Neural progenitor cell (in vitro differentiated cells): ENCODE measurements around the gene RGS9. TPM values are rescaled to one million over a fixed set of nuclear protein-coding genes. Genes with fewer than 3 reads are reported as not detected.
A peak's percentile ranks its signal among the peaks of the same experiment; 100 is the strongest.

ENCODE experiments used
- DNase-seq: peaks from one replicate; pipeline ENCODE4 v3.0.0-alpha.2; 2016; ENCODE audit warnings: low spot score
- H2AFZ ChIP-seq: fragments of 200-600 bp; sonication (generic); replicated peaks from 2 replicates; pipeline ENCODE4 v1.6.1; 2016; ENCODE audit warnings: antibody characterized with exemption
- H3F3A ChIP-seq: fragments of 200-600 bp; sonication (generic); 2 replicates; pipeline ENCODE4 v1.6.1; 2016; ENCODE audit warnings: antibody characterized with exemption, low read depth
- H3K27ac ChIP-seq: fragments of 200-600 bp; sonication (generic); 2 replicates; pipeline ENCODE4 v1.5.1; 2016; ENCODE audit warnings: mild to moderate bottlenecking
- H3K27me3 ChIP-seq: fragments of 200-600 bp; sonication (generic); 2 replicates; pipeline ENCODE4 v1.6.1; 2016; ENCODE audit warnings: mild to moderate bottlenecking, moderate library complexity
- H3K36me3 ChIP-seq: fragments of 200-600 bp; sonication (generic); 2 replicates; pipeline ENCODE4 v1.5.1; 2016
- H3K4me1 ChIP-seq: fragments of 200-600 bp; sonication (generic); 2 replicates; pipeline ENCODE4 v1.6.1; 2016; ENCODE audit warnings: mixed run types
- H3K4me2 ChIP-seq: fragments of 200-600 bp; sonication (generic); 2 replicates; pipeline ENCODE4 v1.6.1; 2016
- H3K4me3 ChIP-seq: fragments of 200-600 bp; sonication (generic); 2 replicates; pipeline ENCODE4 v1.5.1; 2016
- H3K79me2 ChIP-seq: fragments of 200-600 bp; sonication (generic); 2 replicates; pipeline ENCODE4 v1.6.1; 2016; ENCODE audit warnings: low read depth
- H3K9ac ChIP-seq: fragments of 200-600 bp; sonication (generic); 2 replicates; pipeline ENCODE4 v1.6.1; 2016
- H3K9me3 ChIP-seq: fragments of 200-600 bp; sonication (generic); 2 replicates; pipeline ENCODE4 v1.5.1; 2016; ENCODE audit warnings: low read depth
- H4K20me1 ChIP-seq: fragments of 200-600 bp; sonication (generic); 2 replicates; pipeline ENCODE4 v1.6.1; 2016; ENCODE audit warnings: low read depth
- H3K27ac Mint-ChIP-seq: 3 replicates; pipeline ENCODE4 v1.8.0; 2021; ENCODE audit warnings: mixed read lengths
- H3K27me3 Mint-ChIP-seq: 2 replicates; pipeline ENCODE4 v1.8.0; 2022; ENCODE audit warnings: low read depth, mild to moderate bottlenecking, inconsistent platforms, moderate library complexity, mixed read lengths; ENCODE audit not compliant: insufficient read depth
- H3K36me3 Mint-ChIP-seq: 3 replicates; pipeline ENCODE4 v1.8.0; 2021; ENCODE audit warnings: mixed read lengths
- H3K4me1 Mint-ChIP-seq: 3 replicates; pipeline ENCODE4 v1.8.0; 2021; ENCODE audit warnings: mixed read lengths
- H3K4me3 Mint-ChIP-seq: 3 replicates; pipeline ENCODE4 v1.8.0; 2021; ENCODE audit warnings: mild to moderate bottlenecking, moderate library complexity, mixed read lengths
- H3K9me3 Mint-ChIP-seq: 3 replicates; pipeline ENCODE4 v1.8.0; 2020; ENCODE audit warnings: mixed read lengths
- EZH2 ChIP-seq: fragments of 200-600 bp; sonication (generic); IDR thresholded peaks from 2 replicates; pipeline ENCODE4 v1.6.1; 2017; ENCODE audit warnings: antibody characterized with exemption, mild to moderate bottlenecking, moderate library complexity
- EZH2phosphoT487 ChIP-seq: fragments of 200-600 bp; sonication (generic); IDR thresholded peaks from 2 replicates; pipeline ENCODE4 v1.6.1; 2017; ENCODE audit warnings: antibody characterized with exemption
- total RNA-seq: library from RNA; depleted of rRNA; stranded (reverse); fragments of >200 nt; gene quantifications from 2 replicates; pipeline ENCODE4 v1.2.3, GENCODE V29; 2015; ENCODE audit warnings: low replicate concordance
- TF ChIP-seq, protein P1 (sequence below): fragments of 200-600 bp; sonication (generic); IDR thresholded peaks from 2 replicates; pipeline ENCODE4 v1.5.1; 2017; ENCODE audit warnings: antibody characterized with exemption, mild to moderate bottlenecking

Gene RGS9
- total RNA-seq, 1 donor from 2014 or later = 7.9 TPM

DNA sequence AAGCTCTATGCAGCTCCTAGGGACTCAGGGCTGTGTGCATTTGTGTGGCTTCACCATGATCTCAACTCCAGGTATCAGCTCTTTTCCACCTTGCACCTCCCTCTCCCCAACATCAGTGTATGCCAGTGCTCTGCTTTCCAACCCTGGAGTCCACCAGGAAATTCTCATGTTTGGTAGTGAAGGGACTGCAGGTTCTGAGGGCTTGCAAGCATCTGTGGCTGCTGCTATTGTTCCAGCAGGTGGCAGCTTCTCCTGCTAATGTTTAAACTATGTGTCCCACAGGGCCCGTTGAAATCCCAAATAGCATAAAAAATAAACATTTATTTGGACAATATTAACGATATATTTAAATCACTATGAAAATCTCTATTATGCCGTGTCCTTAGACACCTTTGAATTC lies 82.0 kb downstream of the RGS9 start:
- Histone ChIP-seq H3K9ac (no peak overlapping the region), H3K4me2 (no peak overlapping the region), H3K27ac (no peak overlapping the region), H3K4me3 (no peak overlapping the region), H3K79me2 (no peaks in the 10 kb centered on the region), H3F3A (no peaks in the 10 kb centered on the region), H3K27me3 (no peaks in the 10 kb centered on the region), H3K36me3 (no peaks in the 10 kb centered on the region), H3K4me1 (no peaks in the 10 kb centered on the region), H4K20me1 (no peaks in the 10 kb centered on the region), H3K9me3 (no peaks in the 10 kb centered on the region), H2AFZ (no peak overlapping the region)
- Mint-ChIP-seq H3K27ac (no peak overlapping the region), H3K27me3 (peaks cover under 1% of the 10 kb centered on the region), H3K4me3 (no peak overlapping the region), H3K4me1 (peaks cover 5% of the 10 kb centered on the region), H3K9me3 (no peaks in the 10 kb centered on the region), H3K36me3 (no peaks in the 10 kb centered on the region)
- no peak for DNase-seq
- TF ChIP-seq, protein P1, sequence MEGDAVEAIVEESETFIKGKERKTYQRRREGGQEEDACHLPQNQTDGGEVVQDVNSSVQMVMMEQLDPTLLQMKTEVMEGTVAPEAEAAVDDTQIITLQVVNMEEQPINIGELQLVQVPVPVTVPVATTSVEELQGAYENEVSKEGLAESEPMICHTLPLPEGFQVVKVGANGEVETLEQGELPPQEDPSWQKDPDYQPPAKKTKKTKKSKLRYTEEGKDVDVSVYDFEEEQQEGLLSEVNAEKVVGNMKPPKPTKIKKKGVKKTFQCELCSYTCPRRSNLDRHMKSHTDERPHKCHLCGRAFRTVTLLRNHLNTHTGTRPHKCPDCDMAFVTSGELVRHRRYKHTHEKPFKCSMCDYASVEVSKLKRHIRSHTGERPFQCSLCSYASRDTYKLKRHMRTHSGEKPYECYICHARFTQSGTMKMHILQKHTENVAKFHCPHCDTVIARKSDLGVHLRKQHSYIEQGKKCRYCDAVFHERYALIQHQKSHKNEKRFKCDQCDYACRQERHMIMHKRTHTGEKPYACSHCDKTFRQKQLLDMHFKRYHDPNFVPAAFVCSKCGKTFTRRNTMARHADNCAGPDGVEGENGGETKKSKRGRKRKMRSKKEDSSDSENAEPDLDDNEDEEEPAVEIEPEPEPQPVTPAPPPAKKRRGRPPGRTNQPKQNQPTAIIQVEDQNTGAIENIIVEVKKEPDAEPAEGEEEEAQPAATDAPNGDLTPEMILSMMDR = peak; percentile 27
- TF ChIP-seq EZH2 (no peak), EZH2phosphoT487 (no peak)

DNA sequence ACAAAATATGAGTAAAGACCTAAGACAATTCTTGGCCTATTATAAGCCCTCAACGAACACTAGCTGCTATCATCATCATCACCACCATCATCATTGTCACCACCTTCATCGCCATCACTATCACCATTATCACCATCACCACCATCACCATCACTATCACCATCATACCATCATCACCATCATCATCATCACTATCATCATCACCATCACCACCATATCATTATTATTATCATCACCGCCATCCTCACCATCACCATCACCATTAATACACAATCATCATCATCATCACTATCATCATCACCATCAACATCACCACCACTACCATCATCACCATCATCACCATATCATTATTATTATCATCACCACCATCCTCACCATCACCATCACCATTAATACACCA lies 82.5 kb downstream of the RGS9 start:
- Histone ChIP-seq H3F3A (no peaks in the 10 kb centered on the region), H3K79me2 (no peaks in the 10 kb centered on the region), H2AFZ (no peak overlapping the region), H3K36me3 (no peaks in the 10 kb centered on the region), H3K9ac (no peak overlapping the region), H3K4me3 (no peak overlapping the region), H3K4me1 (no peaks in the 10 kb centered on the region), H3K4me2 (no peak overlapping the region), H3K9me3 (no peaks in the 10 kb centered on the region), H3K27me3 (no peaks in the 10 kb centered on the region), H3K27ac (no peak overlapping the region), H4K20me1 (no peaks in the 10 kb centered on the region)
- Mint-ChIP-seq H3K36me3 (no peaks in the 10 kb centered on the region), H3K4me3 (no peak overlapping the region), H3K4me1 (peaks cover 5% of the 10 kb centered on the region), H3K27me3 (peaks cover 3% of the 10 kb centered on the region), H3K27ac (no peak overlapping the region), H3K9me3 (no peaks in the 10 kb centered on the region)
- TF ChIP-seq, protein P1 = no peak
- DNase-seq = no peak

DNA sequence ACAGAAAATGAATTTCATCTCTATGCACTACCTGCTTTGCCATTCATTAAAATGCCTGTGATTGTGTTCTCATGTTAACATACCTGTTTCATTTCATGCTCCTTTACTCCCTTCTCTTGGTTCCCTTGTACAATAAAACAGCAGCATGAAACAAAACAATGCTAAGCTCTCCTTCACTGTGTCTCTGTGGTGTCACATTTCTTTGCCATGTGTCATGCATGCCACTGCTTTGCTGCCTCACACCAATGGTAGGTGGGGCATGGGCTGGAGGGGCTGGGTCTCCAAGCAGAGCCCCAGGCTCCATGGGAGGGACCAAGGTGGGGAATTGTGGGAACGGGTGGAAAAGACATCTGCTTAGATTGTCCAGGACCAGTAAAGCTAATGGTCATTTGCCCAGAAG lies 83.6 kb downstream of the RGS9 start:
- H3K27me3 Mint-ChIP-seq = peaks cover 3% of the 10 kb centered on the region
- no peak for DNase-seq
- Histone ChIP-seq H3K4me3 (no peak overlapping the region), H3K9me3 (no peaks in the 10 kb centered on the region), H2AFZ (no peak overlapping the region), H3F3A (no peaks in the 10 kb centered on the region), H3K79me2 (no peaks in the 10 kb centered on the region), H4K20me1 (no peaks in the 10 kb centered on the region), H3K4me2 (no peak overlapping the region), H3K9ac (no peak overlapping the region), H3K27me3 (no peaks in the 10 kb centered on the region), H3K36me3 (no peaks in the 10 kb centered on the region), H3K27ac (no peak overlapping the region), H3K4me1 (no peaks in the 10 kb centered on the region)
- TF ChIP-seq, protein P1 = no peak
- no peak for TF ChIP-seq EZH2phosphoT487
- TF ChIP-seq EZH2 = no peak
- peaks cover 9% of the 10 kb centered on the region for H3K4me1 Mint-ChIP-seq
- H3K36me3 Mint-ChIP-seq = no peaks in the 10 kb centered on the region
- H3K9me3 Mint-ChIP-seq = no peaks in the 10 kb centered on the region
- no peak overlapping the region for H3K4me3 Mint-ChIP-seq
- H3K27ac Mint-ChIP-seq = no peak overlapping the region
